Stimulated activated CD4-positive, alpha-beta T cell treated with anti-CD3 and anti-CD28 coated beads, Interleukin-12 subunit alpha, Interleukin-12 subunit beta, amount 100 ng/mL, for 4 hours (primary cell): ENCODE results near the gene MRPL48.

Experiments
- DNase-seq: peaks from one replicate; pipeline ENCODE4 v3.0.0-alpha.2; 2020

MRPL48 gene

DNA sequence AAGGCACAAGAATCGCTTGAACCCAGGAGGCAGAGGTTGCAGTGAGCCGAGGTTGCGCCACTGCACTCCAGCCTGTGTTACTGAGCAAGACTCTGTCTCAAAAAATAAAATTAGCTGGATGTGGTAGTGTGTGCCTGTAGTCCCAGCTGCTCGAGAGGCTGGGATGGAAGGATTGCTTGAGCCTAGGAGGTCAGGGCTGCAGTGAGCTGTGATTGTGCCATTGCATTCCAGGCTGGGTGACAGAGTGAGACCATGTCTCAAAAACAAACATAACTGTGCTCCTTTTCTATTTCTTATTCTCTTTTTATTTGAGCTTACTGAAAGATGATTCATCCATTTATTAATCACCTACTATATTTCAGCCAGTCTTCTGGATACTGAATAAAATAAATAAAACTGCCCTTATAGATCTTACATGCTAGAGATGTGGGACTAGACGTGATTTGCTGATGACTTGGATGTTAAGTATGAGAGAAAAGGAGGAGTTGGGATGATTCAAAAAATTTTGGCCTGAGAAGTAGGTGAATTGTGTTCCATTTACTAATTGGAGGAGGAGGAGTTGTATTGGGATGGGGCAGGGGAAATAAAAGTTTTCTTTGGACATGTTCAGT lies 107.2 kb downstream of the MRPL48 start:
- DNase-seq: no peak

DNA sequence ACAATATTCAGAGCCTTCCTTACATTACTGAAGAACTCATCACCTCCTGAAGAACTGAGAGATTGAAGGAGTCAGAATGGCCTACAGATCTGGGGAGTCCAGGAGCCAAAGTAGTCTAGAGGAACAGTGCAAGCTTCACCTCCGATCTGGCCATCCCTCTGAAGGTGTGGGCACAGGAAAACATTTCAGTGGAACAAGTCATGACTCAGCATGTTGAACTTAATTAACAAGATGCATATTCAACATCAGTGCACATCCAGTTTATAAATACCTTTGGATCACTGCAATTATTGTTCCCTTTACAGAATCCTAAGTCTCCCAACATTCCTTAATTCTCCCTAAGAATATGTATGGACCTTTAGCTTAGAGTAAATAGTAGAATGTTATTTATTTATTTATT lies 114.6 kb downstream of the MRPL48 start:
- no peak for DNase-seq

DNA sequence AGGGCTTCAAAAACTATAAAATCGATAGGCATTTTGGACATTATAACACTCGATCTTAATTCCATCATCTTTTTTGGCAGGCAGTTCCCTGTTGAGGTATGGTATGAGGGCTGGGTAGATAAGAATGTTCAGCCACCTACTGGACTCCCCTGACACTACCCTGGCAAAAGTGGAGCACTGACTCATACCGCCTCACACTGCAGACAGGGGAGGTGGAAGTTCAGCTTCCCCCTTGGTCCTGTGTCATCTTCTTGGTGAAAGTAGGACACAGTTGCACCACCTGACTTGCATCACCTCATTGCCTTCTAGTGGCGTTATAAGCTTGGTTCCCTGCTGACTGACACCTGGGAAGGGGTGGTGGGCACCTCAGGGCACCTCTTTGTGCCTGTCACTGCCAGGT lies 119.5 kb downstream of the MRPL48 start:
- no peak for DNase-seq

DNA sequence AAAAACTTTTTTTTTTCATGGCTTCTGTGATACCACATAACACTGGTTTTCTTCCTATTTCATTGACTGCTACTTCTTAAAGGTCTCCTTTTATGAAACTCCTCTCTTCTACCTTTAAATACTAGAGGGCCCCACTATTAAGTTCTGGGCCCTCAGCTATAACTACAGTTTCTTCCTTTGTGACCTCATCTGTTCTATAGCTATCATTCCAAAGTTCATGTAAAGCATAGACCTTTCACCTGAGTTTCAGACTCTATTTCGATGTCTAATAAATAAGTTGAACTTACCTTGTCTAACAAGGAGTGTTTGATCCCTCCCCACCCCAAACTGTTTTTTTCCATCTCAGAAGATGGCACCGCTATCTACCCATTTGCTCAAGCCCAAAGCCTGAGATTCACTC lies 124.4 kb downstream of the MRPL48 start:
- DNase-seq: no peak

DNA sequence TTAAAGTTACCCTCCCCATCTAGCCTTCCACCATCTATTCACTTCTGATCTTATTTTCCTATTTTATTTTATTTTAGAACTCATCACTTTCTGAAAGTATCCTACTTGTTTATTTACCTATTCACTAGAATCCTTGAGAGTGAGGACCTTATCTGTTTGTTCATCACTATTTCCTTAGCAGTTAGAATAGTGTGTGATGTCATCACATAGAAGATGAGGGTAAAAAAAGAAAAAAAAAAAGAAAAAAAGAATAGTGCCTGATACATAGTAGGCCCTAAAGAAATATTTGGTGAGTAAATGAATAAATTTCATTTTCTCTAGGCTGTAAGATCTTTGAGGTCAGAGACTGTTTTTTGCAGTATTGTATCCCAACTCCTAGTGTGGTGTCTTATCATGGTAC lies 125.8 kb downstream of the MRPL48 start:
- DNase-seq: no peak

DNA sequence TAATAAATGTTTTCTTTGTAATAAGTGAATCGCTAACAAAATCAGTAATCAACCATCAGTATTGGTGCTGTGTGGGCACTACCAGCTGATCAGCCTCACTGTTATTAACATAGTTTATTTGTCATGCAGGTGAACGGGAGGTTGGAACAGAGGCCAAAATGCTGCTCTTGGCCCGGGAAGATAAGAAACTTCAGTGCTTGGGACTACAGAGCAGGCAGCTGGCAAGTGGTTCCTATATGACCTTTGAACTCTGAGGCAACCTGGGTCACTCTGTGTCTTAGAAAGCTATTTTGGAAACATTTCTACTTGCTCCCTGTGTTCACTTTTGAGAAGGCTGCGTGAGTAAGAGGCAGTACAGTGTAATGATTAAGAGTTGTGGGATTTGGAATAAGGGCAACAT lies 126.6 kb downstream of the MRPL48 start:
- DNase-seq: no peak
